Activated CD4-positive, CD25-positive, alpha-beta regulatory T cell treated with anti-CD3 and anti-CD28 coated beads, Interleukin-2, amount 50 U/mL, for 16 hours (primary cell): Measurements from ENCODE around the gene ZNF282.
"Not testable (repeated sequence)": the region's sequence is repeated elsewhere in the genome, so short reads cannot be mapped to it uniquely, and the experiment has no call there.

Experiments used
- DNase-seq: peaks from one replicate; pipeline ENCODE4 v3.0.0-alpha.2; 2020; ENCODE audit warnings: low read depth, low spot score

The ZNF282 gene

GRCh38 chr7:149224352-149224751, 29.0 kb downstream of the ZNF282 start:
- no peak for DNase-seq

- no peak for DNase-seq
These were observed 29.8 kb downstream of the ZNF282 start for GRCh38 chr7:149225106-149225505.

- no peak for DNase-seq
These were observed 30.3 kb downstream of the ZNF282 start for GRCh38 chr7:149225656-149226055.

- not testable (repeated sequence) for DNase-seq
These were observed 31.0 kb downstream of the ZNF282 start for GRCh38 chr7:149226366-149226765.

- no peak for DNase-seq
These were observed 31.6 kb downstream of the ZNF282 start for GRCh38 chr7:149226840-149227494.

- DNase-seq, result no peak
These were observed 33.6 kb downstream of the ZNF282 start for GRCh38 chr7:149228831-149229471.

- DNase-seq, result no peak
These were observed 34.2 kb downstream of the ZNF282 start for GRCh38 chr7:149229526-149229925.

- no peak for DNase-seq
These were observed 37.0 kb downstream of the ZNF282 start for GRCh38 chr7:149232362-149232761.

- DNase-seq, result not testable (repeated sequence)
These were observed 38.4 kb downstream of the ZNF282 start for GRCh38 chr7:149233655-149234204.

- no peak for DNase-seq
These were observed 42.2 kb downstream of the ZNF282 start for GRCh38 chr7:149237502-149237901.

- DNase-seq, result no peak
These were observed 42.7 kb downstream of the ZNF282 start for GRCh38 chr7:149238051-149238450.

- peak; percentile 84 for DNase-seq
These were observed 44.2 kb downstream of the ZNF282 start, which contains the start of gene ZNF212 for GRCh38 chr7:149239345-149240143. Gene ZNF212, plus strand, starts transcription at chr7:149239651. Its CDS starts 128 bp downstream, at chr7:149239779.

GRCh38 chr7:149240637-149241036, 45.3 kb downstream of the ZNF282 start:
- DNase-seq, result no peak

GRCh38 chr7:149241696-149242095, 46.4 kb downstream of the ZNF282 start:
- no peak for DNase-seq

- no peak for DNase-seq
These were observed 49.9 kb downstream of the ZNF282 start for GRCh38 chr7:149245244-149245643.

- no peak for DNase-seq
These were observed 50.4 kb downstream of the ZNF282 start for GRCh38 chr7:149245744-149246143.

- DNase-seq, result no peak
These were observed 53.4 kb downstream of the ZNF282 start for GRCh38 chr7:149248777-149249176.

- not testable (repeated sequence) for DNase-seq
These were observed 54.8 kb downstream of the ZNF282 start for GRCh38 chr7:149250151-149250550.

- not testable (repeated sequence) for DNase-seq
These were observed 56.2 kb downstream of the ZNF282 start for GRCh38 chr7:149251518-149251917.

GRCh38 chr7:149252378-149252777, 57.0 kb downstream of the ZNF282 start:
- DNase-seq, result no peak

- DNase-seq, result no peak
These were observed 58.3 kb downstream of the ZNF282 start for GRCh38 chr7:149253665-149254064.

- DNase-seq, result no peak
These were observed 59.0 kb downstream of the ZNF282 start for GRCh38 chr7:149254181-149254858.
